GM12874 (cell line): Measurements from ENCODE around the gene RIOX2.

Experiments
- CTCF ChIP-seq: IDR thresholded peaks from 2 replicates; pipeline ENCODE4 v1.5.1; 2011; ENCODE audit warnings: low read depth, mild to moderate bottlenecking, control low read depth, low read length, moderate library complexity; ENCODE audit not compliant: insufficient read depth

Gene RIOX2

GRCh38 chr3:97971679-97972567 is at the start of gene RIOX2:
Gene RIOX2 (minus strand): TSS chr3:97972431. CDS start chr3:97967593, 4,838 bp downstream.
- no peak for TF ChIP-seq CTCF

GRCh38 chr3:98020412-98020811 is 48.2 kb upstream of the RIOX2 start:
- TF ChIP-seq CTCF, result no peak

GRCh38 chr3:98018301-98018700 is 46.1 kb upstream of the RIOX2 start:
- no peak for TF ChIP-seq CTCF

GRCh38 chr3:98014268-98014585 is 42.0 kb upstream of the RIOX2 start:
- TF ChIP-seq CTCF, result no peak

- TF ChIP-seq CTCF, result 0 out of 2 replicates have a peak, but pooled peaks have one; percentile 7
Observed at GRCh38 chr3:98013411-98014267, 41.4 kb upstream of the RIOX2 start.

- no peak for TF ChIP-seq CTCF
Observed at GRCh38 chr3:98012979-98013378, 40.7 kb upstream of the RIOX2 start.

GRCh38 chr3:98010194-98010882 is 38.1 kb upstream of the RIOX2 start:
- no peak for TF ChIP-seq CTCF
